ENCODE measurements around the gene OR1A2. TPM values are rescaled to one million over a fixed set of nuclear protein-coding genes. Genes with fewer than 3 reads are reported as not detected.
"Not testable (repeated sequence)": the region's sequence is repeated elsewhere in the genome, so short reads cannot be mapped to it uniquely, and the experiment has no call there.

OR1A2 gene
- total RNA-seq, 1 donor from 2014 or later: not detected

DNA sequence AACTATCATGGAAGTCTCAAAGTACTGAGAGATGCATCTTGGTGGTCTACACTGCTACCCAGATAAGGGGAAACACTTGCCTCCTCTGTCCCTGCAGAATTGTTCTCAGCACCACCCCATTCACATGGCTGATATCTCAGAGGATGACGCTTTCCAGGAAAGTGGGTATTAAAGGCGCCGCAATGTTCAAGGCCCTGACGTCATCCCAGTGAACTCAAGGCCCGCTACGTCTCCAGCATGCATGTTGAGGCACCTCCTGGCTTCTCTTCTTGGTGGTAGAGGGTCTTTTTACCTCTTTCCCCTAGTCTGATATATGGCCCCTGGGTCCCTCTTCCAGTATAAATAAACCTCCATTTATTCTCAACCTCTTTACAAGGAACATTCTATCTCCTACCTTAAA lies 11.2 kb downstream of the OR1A2 start:
- H3K27me3 Mint-ChIP-seq (ENCODE audit: unreplicated experiment): no peaks in the 10 kb centered on the region
- H3K4me1 Mint-ChIP-seq (ENCODE audit: unreplicated experiment): no peaks in the 10 kb centered on the region
- no peak overlapping the region for H3K27ac Mint-ChIP-seq (ENCODE audit: unreplicated experiment)
- no peaks in the 10 kb centered on the region for H3K9me3 Mint-ChIP-seq (ENCODE audit: unreplicated experiment)
- no peaks in the 10 kb centered on the region for H3K36me3 Mint-ChIP-seq (ENCODE audit: low read depth, unreplicated experiment)
- H3K4me3 Mint-ChIP-seq (ENCODE audit: unreplicated experiment): no peak overlapping the region
- DNase-seq (ENCODE audit: low spot score): no peak
- TF ChIP-seq, protein P1, sequence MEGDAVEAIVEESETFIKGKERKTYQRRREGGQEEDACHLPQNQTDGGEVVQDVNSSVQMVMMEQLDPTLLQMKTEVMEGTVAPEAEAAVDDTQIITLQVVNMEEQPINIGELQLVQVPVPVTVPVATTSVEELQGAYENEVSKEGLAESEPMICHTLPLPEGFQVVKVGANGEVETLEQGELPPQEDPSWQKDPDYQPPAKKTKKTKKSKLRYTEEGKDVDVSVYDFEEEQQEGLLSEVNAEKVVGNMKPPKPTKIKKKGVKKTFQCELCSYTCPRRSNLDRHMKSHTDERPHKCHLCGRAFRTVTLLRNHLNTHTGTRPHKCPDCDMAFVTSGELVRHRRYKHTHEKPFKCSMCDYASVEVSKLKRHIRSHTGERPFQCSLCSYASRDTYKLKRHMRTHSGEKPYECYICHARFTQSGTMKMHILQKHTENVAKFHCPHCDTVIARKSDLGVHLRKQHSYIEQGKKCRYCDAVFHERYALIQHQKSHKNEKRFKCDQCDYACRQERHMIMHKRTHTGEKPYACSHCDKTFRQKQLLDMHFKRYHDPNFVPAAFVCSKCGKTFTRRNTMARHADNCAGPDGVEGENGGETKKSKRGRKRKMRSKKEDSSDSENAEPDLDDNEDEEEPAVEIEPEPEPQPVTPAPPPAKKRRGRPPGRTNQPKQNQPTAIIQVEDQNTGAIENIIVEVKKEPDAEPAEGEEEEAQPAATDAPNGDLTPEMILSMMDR (IDR thresholded peaks at IDR 0.05; ENCODE audit: unreplicated experiment): no peak

DNA sequence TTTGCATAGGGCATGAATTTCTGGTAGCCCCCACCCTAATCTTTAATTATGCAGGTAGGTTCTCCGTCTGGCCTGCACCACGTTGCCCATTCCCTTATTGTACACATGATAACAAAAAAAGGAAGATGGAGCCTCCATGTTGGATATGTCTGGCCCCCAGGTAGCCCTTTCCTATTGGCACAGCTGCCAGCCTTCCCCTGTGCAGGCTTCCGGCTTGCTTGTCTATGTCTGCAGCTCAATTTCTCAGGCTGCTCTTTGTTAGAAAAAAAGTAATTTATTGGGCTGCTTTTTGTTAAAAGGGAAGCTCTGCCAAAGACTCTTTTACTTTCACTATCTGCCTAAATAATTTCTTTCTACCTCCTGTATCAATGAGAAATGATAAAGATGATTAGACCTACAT lies 15.7 kb downstream of the OR1A2 start:
- Mint-ChIP-seq H3K9me3 (ENCODE audit: unreplicated experiment) (no peaks in the 10 kb centered on the region), H3K4me3 (ENCODE audit: unreplicated experiment) (no peak overlapping the region), H3K4me1 (ENCODE audit: unreplicated experiment) (peaks cover 4% of the 10 kb centered on the region), H3K27me3 (ENCODE audit: unreplicated experiment) (no peaks in the 10 kb centered on the region), H3K36me3 (ENCODE audit: low read depth, unreplicated experiment) (no peaks in the 10 kb centered on the region), H3K27ac (ENCODE audit: unreplicated experiment) (no peak overlapping the region)
- DNase-seq (ENCODE audit: low spot score): no peak
- TF ChIP-seq, protein P1 (IDR thresholded peaks at IDR 0.05; ENCODE audit: unreplicated experiment): no peak

DNA sequence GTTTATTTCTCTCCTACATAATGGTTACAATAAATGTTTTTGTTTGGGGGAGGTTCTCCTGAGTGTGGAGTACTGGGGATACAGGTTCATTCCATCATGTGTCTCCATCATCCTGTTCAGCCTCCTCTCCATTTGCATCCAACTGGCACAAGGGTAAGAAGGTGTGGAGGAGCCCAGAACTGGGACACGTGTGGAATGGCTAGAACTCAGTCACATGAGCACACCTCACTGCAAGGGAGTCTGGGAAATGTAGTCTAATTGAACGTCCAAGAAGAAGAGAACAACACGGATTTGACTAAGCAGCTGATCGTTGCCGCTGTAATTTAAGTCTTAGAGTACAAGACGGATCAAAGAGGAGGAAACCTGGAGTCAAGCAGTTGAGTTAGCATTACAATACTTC lies 16.3 kb downstream of the OR1A2 start:
- no peak overlapping the region for H3K27ac Mint-ChIP-seq (ENCODE audit: unreplicated experiment)
- no peak overlapping the region for H3K4me3 Mint-ChIP-seq (ENCODE audit: unreplicated experiment)
- H3K36me3 Mint-ChIP-seq (ENCODE audit: low read depth, unreplicated experiment): no peaks in the 10 kb centered on the region
- no peaks in the 10 kb centered on the region for H3K27me3 Mint-ChIP-seq (ENCODE audit: unreplicated experiment)
- peaks cover 4% of the 10 kb centered on the region for H3K4me1 Mint-ChIP-seq (ENCODE audit: unreplicated experiment)
- DNase-seq (ENCODE audit: low spot score): no peak
- no peaks in the 10 kb centered on the region for H3K9me3 Mint-ChIP-seq (ENCODE audit: unreplicated experiment)
- TF ChIP-seq, protein P1 (IDR thresholded peaks at IDR 0.05; ENCODE audit: unreplicated experiment): no peak

DNA sequence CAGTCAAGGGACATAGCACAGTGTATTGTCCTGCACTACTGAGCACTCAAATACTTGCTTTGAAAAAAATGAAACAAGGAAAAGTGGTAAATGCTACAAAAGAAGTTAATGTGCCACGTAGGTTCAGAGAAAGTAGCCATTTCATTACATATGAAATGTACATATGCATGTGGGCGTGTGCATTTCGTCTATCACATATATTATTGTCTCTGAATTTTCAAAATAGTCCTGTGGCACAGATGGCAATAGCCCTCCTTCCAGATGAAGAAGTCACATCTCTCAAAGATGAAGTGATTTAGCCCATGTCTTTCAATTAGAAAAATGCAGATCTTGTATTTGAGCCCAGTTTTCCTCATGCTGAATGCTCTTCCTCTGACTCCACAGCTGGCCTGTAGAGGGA lies 22.7 kb downstream of the OR1A2 start:
- not testable (repeated sequence) for H3K9me3 Mint-ChIP-seq (ENCODE audit: unreplicated experiment); H3K4me3 Mint-ChIP-seq (ENCODE audit: unreplicated experiment); H3K36me3 Mint-ChIP-seq (ENCODE audit: low read depth, unreplicated experiment); DNase-seq (ENCODE audit: low spot score); H3K4me1 Mint-ChIP-seq (ENCODE audit: unreplicated experiment); H3K27ac Mint-ChIP-seq (ENCODE audit: unreplicated experiment); H3K27me3 Mint-ChIP-seq (ENCODE audit: unreplicated experiment)

DNA sequence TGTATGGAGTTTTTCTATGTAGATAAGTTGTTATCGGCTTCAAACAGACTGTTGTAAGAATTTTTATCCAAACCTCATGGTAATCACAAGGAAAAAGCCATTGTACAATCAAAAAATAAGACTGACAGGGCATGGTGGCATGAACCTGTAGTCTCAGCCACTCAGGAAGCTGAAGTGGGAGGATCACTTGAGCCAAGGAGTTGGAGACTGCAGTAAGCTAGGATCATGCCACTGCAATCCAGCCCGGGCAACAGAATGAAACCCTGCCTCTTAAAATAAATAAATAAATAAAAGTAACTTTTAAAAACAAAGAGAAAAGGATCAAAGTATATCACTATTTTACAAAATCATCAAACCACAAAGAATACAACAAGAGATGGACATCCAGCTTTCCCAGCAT lies 24.5 kb downstream of the OR1A2 start:
- TF ChIP-seq, protein P1 (IDR thresholded peaks at IDR 0.05; ENCODE audit: unreplicated experiment): no peak
- H3K4me3 Mint-ChIP-seq (ENCODE audit: unreplicated experiment): no peak overlapping the region
- H3K27me3 Mint-ChIP-seq (ENCODE audit: unreplicated experiment): no peaks in the 10 kb centered on the region
- no peak for DNase-seq (ENCODE audit: low spot score)
- H3K36me3 Mint-ChIP-seq (ENCODE audit: low read depth, unreplicated experiment): no peaks in the 10 kb centered on the region
- H3K9me3 Mint-ChIP-seq (ENCODE audit: unreplicated experiment): no peaks in the 10 kb centered on the region
- no peaks in the 10 kb centered on the region for H3K4me1 Mint-ChIP-seq (ENCODE audit: unreplicated experiment)
- H3K27ac Mint-ChIP-seq (ENCODE audit: unreplicated experiment): no peak overlapping the region

DNA sequence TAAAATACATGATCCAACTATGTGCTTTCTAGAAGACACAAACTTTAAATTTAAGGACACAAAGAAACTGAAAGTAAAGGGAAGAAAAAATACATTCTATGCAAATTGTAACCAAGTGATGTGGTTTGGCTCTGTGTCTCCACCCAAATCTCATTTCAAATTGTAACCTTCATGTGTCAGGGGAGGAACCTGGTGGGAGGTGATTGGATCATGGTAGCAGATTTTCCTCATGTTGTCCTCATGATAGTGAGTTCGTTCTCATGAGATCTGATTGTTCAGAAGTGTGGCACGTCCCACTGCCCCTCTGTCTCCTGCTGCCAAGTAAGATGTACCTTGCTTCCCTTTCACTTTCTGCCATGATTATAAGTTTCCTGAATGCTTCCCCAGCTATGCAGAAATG lies 25.2 kb downstream of the OR1A2 start:
- Mint-ChIP-seq H3K4me3 (ENCODE audit: unreplicated experiment) (no peak overlapping the region), H3K4me1 (ENCODE audit: unreplicated experiment) (no peaks in the 10 kb centered on the region), H3K27ac (ENCODE audit: unreplicated experiment) (no peak overlapping the region), H3K27me3 (ENCODE audit: unreplicated experiment) (no peaks in the 10 kb centered on the region), H3K36me3 (ENCODE audit: low read depth, unreplicated experiment) (no peaks in the 10 kb centered on the region), H3K9me3 (ENCODE audit: unreplicated experiment) (no peaks in the 10 kb centered on the region)
- TF ChIP-seq, protein P1 (IDR thresholded peaks at IDR 0.05; ENCODE audit: unreplicated experiment): no peak
- DNase-seq (ENCODE audit: low spot score): no peak

DNA sequence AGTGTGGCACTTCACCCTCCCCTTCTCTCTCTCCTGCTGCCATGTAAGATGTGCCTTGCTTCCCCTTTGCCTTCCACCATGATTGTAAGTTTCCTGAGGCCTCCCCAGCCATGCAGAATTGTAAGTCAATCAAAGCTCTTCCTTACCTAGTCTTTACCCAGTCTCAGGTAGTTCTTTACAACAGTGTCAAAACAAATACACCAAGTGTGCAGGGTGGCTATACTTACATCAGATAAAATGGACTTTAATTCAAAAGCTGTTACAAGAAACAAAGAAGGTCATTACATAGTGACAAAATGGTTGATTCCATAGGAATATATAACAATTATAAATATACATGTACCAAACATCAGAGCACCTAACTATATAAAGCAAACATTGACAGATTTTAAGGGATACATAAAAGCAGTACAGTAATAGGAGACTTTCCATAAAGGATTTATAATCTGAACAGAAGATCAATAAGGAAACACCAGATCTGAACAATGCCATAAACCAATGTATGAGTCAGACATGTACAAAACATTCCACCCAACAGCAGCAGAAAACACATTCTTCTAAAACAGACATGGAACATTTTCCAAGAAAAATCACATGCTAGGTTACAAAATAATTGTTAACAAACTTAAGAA lies 27.5 kb downstream of the OR1A2 start:
- not testable (repeated sequence) for H3K4me3 Mint-ChIP-seq (ENCODE audit: unreplicated experiment); H3K9me3 Mint-ChIP-seq (ENCODE audit: unreplicated experiment); H3K36me3 Mint-ChIP-seq (ENCODE audit: low read depth, unreplicated experiment); H3K27me3 Mint-ChIP-seq (ENCODE audit: unreplicated experiment); H3K4me1 Mint-ChIP-seq (ENCODE audit: unreplicated experiment); H3K27ac Mint-ChIP-seq (ENCODE audit: unreplicated experiment); DNase-seq (ENCODE audit: low spot score)

DNA sequence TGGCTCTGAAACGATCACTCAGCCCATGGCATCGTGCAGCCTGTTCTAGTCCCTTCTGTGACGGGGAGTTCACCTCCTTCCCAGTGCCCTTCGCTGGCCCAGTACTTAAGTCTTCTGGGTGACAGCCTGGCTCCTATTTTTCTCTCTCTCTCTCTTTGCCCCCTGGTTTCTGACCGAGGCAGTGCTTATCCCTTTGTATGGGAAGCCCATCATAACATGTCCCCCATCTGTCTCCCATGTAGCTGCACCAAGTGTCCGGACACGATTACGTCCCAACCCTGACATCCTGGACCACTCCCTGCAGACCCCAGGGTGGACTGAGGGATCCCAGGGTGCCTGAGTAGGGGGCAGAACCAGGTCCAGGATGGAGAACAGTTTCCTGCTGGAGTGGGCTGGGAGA lies 35.0 kb downstream of the OR1A2 start:
- not testable (repeated sequence) for H3K27ac Mint-ChIP-seq (ENCODE audit: unreplicated experiment); H3K4me1 Mint-ChIP-seq (ENCODE audit: unreplicated experiment); H3K36me3 Mint-ChIP-seq (ENCODE audit: low read depth, unreplicated experiment); H3K27me3 Mint-ChIP-seq (ENCODE audit: unreplicated experiment); H3K4me3 Mint-ChIP-seq (ENCODE audit: unreplicated experiment); H3K9me3 Mint-ChIP-seq (ENCODE audit: unreplicated experiment); DNase-seq (ENCODE audit: low spot score)
